Amniotic stem cell (primary cell): ENCODE results near the gene PKP4.
A peak's percentile ranks its signal among the peaks of the same experiment; 100 is the strongest.

Source experiments
- DNase-seq: peaks from one replicate; lab custom pipeline; 2025; lab: John Stamatoyannopoulos, UW

PKP4 gene

DNA sequence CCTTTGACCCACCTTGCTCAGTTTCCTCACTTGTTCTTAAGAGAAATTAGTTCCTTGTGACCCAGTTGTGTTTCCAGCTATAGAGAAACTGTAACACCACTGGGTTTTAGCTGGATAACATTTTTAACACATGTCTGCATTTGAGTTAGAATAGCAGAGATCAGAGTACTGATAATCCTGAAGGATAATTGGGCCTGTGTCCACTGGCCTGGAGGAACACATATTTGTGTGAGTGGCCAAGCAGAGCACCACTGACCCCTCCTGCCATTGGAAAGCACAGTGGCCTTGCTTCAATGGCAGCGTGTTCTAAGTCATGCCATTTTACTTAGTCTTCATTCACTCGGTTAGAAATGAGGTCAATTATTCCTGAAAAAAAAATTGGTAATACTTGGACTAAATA is 42.6 kb downstream of the PKP4 start:
- DNase-seq, result no peak

DNA sequence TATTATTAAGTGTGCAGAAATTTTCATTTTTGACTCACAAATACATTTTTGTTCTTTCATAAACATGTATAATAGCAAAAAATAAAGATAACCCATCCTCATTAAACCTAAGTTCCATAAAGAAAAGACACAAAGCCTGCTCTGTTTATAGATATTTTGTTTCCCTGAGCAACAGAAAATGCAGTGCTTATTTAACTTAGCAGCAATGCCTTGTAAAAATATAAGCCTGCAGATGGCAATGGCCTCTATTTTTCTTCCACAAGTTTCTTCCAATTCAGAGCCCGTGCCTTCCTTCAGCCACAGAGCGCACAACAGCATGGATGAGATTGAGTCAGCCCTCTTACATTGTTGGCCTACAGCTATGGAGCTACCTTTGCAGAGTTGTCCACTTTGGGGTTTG is 43.6 kb downstream of the PKP4 start:
- no peak for DNase-seq

DNA sequence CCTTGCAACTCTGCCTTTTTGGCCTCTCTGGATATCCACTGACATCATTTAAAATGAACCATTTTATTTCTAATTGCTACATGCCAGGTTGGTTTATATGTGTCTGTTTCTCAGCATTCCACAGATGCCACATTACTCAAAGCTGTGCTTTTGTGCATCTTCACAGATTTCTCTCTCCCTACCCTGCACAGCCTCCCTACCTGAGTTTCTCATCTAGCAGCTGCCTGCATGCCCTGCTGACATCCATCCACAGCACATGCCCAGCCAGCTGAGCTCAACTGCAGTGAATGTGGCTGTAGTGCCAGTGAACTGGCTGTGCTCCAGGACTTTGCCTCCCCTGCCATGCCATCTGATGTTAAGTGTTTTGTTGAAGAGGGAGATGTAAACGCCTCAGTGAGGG is 44.5 kb downstream of the PKP4 start:
- DNase-seq, result no peak

DNA sequence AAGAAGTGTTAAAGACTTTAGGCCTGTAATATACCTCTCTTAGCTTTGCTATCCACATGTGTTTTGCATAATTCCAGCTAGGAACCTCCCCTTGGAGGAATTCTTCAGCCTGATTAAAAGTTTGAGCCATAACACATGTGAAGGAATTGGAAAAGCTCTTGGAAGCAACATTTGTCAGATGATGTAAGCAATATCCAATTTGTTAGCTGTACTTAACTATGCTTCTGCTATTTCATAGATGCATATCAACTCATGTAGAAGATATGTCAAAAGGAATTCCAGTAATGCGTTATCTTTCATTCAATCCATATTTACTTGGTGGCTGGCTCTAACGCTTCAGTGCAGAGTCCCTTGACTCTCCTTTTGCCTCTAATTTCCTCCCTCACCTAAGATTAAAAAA is 46.2 kb downstream of the PKP4 start:
- no peak for DNase-seq

DNA sequence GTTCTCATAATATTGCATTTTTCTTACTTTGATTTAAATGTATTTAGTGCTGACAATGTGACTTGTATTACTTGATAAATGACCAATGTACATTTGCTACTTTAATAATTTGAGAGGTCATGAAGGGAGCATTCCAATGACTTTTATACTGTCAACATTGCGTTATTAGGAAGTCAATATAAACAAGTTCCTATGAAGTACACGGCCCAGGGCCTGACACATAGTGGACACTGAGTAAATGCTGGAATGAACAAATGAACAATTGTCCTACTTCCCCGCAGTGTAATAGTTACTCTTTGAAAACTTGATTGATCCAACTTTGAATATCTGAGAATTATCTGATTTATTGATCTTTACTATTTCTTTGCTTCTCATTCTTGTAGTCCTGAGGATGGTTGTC is 47.3 kb downstream of the PKP4 start:
- DNase-seq, result no peak

DNA sequence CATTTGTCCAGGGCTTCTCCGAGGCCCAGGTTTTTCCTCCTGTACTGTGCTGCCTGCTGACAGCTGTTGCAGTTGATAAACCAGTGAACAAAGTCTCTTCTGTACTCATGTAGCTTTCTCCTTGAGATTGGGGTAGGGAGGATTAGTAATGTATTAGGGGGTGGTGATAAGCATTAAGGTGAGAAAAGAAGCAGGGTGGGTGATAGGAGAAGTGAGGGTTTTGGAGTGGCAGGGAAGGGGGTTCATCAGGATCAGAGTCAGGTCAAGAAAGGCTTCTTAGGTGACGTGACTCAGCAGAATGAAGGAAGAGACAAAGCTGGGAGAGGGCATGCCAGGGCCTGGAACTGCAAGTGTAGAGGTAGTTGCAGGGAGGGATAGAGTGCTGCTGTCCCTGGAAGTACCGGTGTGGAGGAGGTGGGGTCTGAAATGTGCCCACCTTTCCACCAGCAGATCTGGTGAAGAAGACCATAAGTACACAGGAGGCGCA is 48.7 kb downstream of the PKP4 start:
- DNase-seq, result no peak

DNA sequence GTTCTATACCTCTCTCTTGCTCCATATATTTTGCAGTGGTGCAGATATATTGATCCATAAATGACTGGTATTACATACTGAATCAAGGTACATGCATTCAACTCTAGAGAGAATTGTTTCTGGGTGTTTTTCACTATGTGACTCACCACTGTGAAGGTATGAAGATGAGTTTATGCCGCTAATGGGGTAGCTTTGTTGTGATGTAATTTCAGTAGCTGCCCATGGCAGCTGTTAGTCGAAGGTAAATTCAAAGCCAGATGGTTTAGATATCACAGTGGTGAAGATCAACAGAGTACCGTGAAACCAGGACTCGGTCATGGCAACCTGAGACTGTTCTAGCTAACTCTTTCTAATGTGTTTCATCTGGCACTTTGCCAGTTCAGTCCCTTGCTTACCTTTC is 50.4 kb downstream of the PKP4 start:
- no peak for DNase-seq

DNA sequence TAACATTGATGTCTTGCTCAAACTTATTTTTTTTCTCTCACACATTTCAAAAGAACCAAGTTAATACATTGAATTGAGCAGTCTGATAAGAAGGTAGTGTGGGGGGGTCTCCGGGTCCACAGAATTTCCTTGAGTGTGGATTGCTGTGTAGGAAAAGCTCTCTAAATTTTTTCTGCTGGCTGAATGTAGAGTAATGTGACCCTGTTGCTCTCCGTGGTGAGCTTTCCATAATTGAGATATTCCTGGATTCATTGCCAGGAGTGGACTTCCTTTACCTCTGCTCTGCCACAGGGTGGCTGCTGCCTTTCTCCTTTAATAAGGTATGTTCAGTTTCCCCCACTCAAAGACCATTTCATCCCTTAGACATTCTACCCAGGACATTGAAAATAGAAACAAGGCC is 50.9 kb downstream of the PKP4 start:
- no peak for DNase-seq

DNA sequence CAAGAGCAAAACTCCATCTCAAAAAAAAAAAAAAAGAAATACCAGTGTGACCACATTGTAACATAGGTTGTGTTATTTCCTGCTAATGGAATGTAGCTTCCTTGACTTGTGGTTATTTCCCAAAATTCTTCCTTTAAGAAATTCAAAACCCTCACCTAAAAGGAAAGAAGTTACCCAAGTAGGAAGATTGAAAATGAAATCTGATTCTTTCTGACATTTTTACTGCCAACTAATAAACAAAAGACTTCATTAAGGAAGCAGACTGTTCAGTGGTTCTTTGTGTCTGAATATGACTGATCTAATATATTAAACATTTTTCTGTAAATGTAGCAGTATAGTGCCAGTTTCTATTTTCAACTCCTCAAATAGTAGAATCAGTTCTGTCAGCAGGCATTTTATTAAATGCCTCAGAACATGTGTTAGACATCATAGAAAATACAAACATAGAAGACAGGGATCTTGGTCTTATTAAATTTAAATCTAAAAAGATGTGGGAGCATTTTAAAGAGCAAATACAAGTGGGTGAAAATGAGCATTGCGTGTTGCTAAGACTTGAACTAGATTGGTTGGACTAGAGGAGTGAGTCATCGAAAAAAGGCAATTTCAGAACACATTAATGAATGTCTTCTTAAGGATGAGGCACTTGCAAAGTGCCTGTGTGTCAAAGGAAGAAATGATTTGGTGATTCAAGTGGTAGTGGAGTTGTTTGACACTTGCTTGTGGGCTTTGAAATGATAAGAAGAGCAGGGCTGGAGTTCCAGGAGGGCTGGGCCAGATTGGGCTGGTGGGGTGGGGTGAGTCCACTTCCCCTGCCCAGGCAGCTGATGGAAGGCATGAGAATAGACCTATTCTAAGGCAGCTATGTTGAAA is 53.4 kb downstream of the PKP4 start:
- DNase-seq, result no peak

DNA sequence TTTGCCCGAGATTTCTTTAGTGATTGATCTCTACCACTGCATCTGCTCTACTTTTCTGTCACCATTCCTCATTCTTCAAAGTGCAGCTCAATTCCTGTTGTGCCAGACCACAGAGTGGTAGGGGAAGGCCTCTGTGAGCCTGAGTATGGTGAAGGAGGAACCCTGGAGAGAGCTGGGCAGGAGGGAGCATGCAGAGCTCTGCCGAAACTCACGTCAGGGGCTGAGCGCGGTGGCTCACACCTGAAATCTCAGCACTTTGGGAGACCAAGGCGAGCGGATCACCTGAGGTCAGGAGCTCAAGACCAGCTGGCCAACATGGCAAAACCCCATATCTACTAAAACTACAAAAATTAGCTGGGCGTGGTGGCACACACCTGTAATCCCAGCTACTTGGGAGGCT is 54.1 kb downstream of the PKP4 start:
- no peak for DNase-seq

DNA sequence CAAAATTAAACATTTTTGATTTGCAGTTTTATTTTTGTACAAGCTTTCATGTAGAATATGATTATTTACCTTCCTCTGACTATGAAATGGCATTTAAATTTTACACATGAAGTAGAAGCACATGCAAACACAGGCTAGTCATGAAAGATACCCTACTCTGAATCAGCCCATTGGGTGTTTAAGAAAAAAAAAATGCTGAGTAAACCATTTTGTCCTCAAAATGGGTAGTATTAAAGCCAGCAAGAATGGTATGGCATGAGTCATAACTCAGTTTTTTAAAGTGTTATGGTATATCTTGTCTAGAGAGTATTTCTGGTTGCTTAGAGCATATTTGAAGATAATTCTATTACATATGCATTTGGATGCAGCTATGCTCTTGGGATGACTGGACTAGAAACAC is 55.0 kb downstream of the PKP4 start:
- no peak for DNase-seq

DNA sequence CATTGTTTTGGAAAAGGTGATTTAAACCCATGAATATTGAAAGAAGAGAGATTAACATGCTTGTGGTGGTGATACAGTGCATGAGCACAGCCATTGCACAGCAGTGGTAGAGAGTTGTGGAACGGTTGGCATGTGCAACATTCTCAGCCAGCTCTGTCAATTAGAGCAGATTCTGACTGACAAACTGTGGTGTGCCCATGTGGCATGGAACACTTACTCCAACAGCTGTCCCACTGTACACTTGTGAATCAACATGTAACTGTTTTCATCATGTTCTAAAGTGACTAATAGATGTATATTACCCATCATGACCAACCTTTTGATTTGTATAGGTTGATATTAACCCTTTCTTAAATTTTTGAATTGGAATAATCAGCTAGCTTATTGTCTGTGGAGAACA is 55.6 kb downstream of the PKP4 start:
- no peak for DNase-seq

DNA sequence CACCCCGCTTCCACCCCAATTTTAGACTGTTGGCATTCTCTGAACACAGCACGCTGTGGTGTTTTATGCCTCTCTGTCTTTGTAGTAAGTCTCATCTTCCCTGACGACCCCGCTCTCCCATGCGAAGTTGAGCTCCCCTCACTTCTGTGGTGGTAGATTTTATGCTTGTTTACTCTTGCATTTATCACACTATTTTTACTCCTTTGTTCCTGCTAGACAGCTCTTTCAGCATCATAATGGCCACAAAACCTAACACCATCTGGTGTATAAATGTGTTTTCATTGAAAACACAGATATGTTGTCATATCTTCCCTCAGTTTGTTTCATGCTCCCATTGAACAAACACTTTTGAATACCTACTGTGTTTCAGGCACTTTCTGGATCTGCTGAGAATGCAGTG is 57.1 kb downstream of the PKP4 start:
- no peak for DNase-seq

DNA sequence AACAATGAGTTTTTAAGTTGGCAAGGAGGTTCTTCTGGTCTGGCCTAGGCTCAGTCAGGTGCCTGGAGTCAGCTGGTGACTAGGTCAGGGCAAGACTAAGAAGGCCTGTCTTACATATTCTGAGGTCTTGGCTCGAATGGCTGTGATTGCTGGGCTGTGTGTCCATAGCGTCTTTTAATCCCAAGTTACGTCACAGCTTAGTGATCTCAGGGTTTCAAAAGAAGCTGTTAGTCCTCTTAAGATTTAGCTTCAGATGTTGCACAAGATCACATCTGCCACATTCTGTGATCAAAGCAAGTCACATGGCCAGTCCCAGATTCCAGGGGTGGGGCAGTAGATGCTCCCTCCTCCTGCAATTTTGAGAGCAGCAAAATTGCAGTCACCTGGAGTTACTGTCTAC is 61.3 kb downstream of the PKP4 start:
- DNase-seq, result no peak

DNA sequence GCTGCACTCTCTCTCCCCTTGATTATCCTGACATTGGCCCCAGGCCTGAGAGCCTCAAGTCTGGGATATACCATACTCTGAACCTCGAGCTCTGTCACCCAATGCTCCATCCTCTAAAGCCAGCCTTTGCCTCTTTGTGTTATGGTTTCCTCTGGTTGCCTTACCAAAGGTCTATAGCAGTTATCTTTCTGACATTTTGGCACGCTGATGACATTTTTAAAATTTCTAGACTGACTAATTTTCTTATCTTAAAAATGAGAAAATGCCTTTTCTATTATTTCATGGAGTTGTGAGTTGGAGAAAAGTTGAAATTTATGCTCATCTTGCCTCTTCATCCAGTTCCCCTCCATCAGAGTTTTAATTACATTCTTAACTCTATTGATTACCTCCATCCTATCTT is 62.7 kb downstream of the PKP4 start:
- no peak for DNase-seq

DNA sequence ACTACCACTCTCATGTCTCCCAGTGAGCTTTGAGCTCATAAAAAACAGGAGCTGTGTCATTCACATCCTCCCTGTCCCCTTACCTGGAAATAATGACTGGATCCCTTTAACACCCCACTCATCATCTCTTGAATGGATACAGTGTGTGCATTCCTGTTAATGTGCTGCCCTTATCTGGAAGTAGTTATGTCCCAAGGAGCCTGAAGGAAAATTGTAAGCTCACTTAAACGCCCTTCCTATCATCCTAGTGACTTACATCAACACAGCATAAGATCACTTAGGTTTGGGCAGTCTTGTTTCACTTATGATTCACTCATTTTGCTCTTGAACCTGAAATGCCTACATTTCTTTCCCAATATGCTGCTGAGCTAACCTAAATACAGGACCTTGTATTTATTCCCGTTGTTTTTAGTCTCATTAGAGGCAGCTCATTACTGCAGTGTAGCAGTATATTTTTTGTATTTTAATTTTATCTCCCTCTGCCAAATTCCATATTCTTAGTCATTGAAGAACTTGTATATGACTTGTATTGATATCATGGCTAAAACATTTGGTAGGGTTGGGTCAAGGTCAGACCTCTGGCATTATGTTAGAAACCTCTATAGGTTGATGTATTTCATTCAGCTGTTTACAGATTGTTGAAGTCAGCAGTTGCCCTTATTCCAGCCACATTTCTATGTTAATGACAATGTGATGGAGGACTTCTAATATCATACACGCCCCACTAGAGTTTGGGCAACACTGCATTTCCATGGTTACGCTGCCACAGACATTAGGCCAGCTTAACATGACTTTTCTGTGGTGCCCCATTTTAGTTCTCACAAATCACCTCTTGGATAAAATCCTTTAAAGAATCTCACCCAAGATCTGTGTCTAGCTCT is 72.9 kb downstream of the PKP4 start:
- peak; percentile 33 for DNase-seq

DNA sequence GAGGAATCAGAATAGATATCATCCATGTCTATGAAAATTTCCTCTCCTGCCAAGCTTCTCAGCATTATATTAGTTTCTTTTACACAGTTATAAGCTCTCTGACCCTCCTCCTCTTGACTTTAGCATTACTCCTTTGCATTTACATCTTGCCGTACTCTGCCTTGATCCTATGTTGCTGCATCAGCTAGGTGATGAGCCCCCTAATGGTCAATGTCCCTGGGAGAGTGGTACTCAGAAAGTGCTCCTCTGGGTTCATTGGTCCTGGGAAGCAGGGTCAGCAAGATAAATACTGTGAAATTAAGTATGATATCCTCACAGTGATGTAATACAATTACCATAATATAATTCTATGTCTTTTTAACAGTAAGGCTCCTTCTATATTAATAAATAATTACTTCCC is 74.1 kb downstream of the PKP4 start:
- DNase-seq, result no peak

DNA sequence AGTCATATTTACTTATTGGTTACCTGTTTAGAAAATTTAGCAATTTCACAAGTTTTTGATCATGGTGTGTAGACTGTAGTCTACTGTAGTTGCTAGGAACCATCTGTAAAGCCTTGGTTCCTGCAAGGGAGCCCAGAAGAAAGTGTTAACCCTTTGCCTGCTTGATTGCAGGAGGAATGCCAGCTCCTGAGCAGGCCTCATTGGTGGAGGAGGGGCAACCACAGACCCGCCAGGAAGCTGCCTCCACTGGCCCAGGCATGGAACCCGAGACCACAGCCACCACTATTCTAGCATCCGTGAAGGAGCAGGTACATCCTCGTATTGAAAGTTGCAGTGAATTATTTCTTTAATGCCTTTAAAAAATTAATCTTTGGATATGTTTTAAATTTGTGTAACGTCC is 76.3 kb downstream of the PKP4 start:
- no peak for DNase-seq

DNA sequence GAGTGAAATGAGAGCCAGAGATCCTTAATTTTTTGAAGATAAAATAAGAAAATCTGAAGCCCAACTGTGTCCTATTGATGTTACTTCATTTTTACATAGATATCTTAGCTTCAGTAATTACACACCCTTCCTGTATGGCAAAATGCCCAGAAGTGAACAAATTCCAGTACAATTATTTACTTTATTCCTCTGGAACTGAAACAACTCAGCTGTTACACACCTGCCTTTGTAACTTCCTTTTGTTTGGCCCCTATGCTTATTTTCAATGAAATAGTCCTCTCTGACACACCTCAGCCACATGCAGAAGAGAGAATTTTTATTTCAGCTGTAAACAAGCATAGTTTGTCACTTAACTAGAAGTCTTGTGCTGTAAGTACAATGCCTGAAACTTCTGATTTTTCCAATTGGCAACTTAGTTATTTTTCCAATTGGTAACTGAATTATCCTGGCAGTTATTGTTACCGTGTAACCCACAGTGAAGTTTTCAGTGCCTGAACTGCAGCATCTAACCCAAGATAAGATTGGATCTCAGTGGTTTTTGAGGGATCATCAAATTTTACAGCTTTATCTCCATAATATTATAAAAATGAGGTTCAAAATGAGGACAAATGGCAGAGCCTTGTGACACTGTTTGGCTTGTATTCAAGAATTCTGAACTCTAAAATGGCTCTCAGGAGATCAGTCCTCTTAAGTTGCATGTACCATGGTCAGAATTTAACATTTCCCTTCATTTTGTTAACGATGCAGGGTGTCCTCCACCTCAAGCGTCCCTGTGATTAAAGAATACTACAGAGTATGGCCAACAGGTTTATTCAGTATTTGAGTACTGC is 82.6 kb downstream of the PKP4 start:
- DNase-seq, result peak; percentile 5

DNA sequence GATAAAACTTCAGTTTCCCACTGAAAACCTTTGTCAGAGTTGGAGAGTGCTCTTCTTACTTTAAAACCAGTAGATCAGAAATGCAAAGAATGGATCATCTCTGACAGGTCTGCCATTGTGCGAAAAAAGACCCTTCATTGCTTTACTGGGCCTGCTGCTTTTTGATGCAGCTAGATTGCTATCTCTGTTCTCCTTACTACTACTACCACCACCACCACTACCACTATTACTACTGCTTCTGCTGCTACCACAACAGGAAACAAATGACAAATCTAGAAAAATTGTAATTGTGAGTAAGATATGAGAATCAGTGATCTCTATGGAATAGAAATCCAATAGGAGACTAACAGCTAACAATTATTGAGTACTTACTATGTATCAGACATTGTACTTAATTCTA is 85.8 kb downstream of the PKP4 start:
- no peak for DNase-seq

DNA sequence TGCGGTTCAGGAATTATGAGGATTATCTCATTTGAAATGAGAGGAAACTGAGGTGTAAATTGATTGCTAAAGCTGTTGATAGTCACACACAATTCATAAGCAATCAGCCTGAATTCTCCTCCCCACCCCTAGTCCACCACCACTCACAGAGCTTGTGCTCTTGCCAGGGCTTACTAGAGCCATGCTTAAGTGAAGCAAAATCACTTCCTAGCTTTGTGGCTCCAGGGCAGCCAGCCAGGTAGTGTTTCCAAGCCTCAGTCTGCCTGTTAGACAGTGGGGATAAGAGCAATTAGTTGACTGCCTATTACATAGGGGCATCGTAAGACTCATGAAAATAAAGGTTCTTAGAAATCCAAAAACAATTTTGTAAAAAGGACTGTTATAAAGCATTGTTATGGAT is 87.2 kb downstream of the PKP4 start:
- no peak for DNase-seq

DNA sequence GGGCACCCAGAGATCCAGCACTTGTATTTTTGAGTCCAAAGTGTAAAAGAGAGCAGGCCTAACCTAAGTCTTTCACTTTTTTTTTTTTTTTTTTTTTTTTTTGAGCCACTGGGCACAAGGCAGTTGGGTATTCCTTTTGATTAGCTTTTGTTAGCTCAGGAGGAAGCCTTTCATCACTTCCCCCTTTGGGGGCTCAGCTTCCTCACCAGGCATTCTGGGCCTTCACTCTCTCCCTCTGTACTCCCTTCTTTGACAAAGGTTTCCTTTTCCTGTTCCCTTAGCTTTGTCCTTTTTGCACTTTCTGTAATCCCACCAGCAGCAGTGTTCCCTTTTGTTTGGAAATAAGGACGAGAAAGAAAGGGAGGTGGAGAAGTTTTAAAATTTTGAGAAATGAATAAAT is 88.2 kb downstream of the PKP4 start:
- DNase-seq, result no peak
